ENCODE results near the gene ADCY2. TPM values are rescaled to one million over a fixed set of nuclear protein-coding genes. Genes with fewer than 3 reads are reported as not detected.

The ADCY2 gene
- total RNA-seq, 1 experiment from 2014 or later: 31.3 TPM

DNA sequence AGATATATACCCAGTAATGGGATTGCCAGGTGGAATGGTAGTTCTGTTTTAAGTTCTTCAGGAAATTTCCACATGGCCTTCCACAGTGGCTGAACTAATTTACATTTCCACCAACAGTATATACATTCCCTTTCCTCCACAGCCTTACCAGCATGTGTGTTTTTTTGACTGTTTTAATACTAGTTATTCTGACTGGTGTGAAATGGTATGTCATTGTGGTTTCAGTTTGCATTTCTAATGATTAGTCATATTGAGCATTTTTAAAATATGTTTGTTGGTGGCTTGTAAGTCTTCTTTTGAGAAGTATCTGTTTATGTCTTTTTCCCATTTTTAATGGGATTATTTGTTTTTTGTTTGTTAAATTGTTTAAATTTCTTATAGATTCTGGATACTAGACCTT is 246.1 kb downstream of the ADCY2 start:
- Histone ChIP-seq H2BK12ac (ENCODE audit: insufficient read length, low read depth, low read length) (no peak overlapping the region), H3K4me2 (ENCODE audit: insufficient read depth, insufficient read length, low read length) (no peak overlapping the region), H4K20me1 (ENCODE audit: control insufficient read depth, insufficient read depth, insufficient read length) (no peaks in the 10 kb centered on the region), H3K4me1 (ENCODE audit: insufficient read depth, low read length) (0 out of 2 replicates have a peak, but pooled peaks cover 3% of the 10 kb centered on the region), H2BK20ac (ENCODE audit: low read depth, low read length, poor library complexity, severe bottlenecking) (no peak overlapping the region), H3K9me3 (ENCODE audit: control insufficient read depth, low read depth, low read length) (no peaks in the 10 kb centered on the region), H3T11ph (ENCODE audit: low read length) (no peak overlapping the region), H3K56ac (ENCODE audit: insufficient read length, low read depth, low read length) (no peak overlapping the region), H2BK15ac (ENCODE audit: low read depth, low read length) (no peak overlapping the region), H2AFZ (ENCODE audit: low read length) (no peak overlapping the region), H3K27ac (ENCODE audit: insufficient read length, low read depth, low read length) (no peak overlapping the region), H3K18ac (ENCODE audit: insufficient read length, low read depth, low read length) (no peak overlapping the region), H3K23me2 (ENCODE audit: insufficient read length, low read depth, low read length, poor library complexity, severe bottlenecking) (no peaks in the 10 kb centered on the region), H4K5ac (ENCODE audit: insufficient read length, low read depth, low read length) (no peak overlapping the region), H3K79me2 (ENCODE audit: insufficient read depth, low read length) (no peaks in the 10 kb centered on the region), H3K14ac (ENCODE audit: insufficient read depth, low read length) (no peak overlapping the region), H2AK5ac (ENCODE audit: insufficient read length, low read length) (no peak overlapping the region), H3K4ac (ENCODE audit: low read depth, low read length) (no peak overlapping the region), H2BK5ac (ENCODE audit: insufficient read length, low read length) (no peak overlapping the region), H4K8ac (replicated peaks; ENCODE audit: insufficient read length, low read depth, low read length) (no peak overlapping the region), H2BK120ac (ENCODE audit: low read depth, low read length, poor library complexity, severe bottlenecking) (no peak overlapping the region), H3K27me3 (ENCODE audit: insufficient read depth, low read length) (no peaks in the 10 kb centered on the region), H3K79me1 (ENCODE audit: insufficient read depth, low read depth, low read length, poor library complexity, severe bottlenecking) (no peaks in the 10 kb centered on the region), H3K9ac (ENCODE audit: extremely low read depth, insufficient read length, low read length) (no peak overlapping the region), H4K91ac (ENCODE audit: insufficient read length, low read depth, low read length) (no peak overlapping the region), H3K23ac (ENCODE audit: insufficient read length, low read depth, low read length) (no peak overlapping the region)
- Mint-ChIP-seq H3K36me3 (ENCODE audit: insufficient read depth in 1 of 3, low read depth in 3 of 3) (peaks cover 4 to 20% (median 14%) of the 10 kb centered on the region in 3 experiments), H3K9me3 (peaks cover 8 to 13% of the 10 kb centered on the region in 2 experiments; a peak in 4 of 5 replicates), H3K27me3 (ENCODE audit: low read depth) (no peaks in the 10 kb centered on the region), H3K27ac (no peak overlapping the region), H3K4me3 (no peak overlapping the region), H3K4me1 (peaks cover 12 to 22% of the 10 kb centered on the region in 2 experiments)
- TF ChIP-seq, protein P1, sequence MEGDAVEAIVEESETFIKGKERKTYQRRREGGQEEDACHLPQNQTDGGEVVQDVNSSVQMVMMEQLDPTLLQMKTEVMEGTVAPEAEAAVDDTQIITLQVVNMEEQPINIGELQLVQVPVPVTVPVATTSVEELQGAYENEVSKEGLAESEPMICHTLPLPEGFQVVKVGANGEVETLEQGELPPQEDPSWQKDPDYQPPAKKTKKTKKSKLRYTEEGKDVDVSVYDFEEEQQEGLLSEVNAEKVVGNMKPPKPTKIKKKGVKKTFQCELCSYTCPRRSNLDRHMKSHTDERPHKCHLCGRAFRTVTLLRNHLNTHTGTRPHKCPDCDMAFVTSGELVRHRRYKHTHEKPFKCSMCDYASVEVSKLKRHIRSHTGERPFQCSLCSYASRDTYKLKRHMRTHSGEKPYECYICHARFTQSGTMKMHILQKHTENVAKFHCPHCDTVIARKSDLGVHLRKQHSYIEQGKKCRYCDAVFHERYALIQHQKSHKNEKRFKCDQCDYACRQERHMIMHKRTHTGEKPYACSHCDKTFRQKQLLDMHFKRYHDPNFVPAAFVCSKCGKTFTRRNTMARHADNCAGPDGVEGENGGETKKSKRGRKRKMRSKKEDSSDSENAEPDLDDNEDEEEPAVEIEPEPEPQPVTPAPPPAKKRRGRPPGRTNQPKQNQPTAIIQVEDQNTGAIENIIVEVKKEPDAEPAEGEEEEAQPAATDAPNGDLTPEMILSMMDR (conservative IDR thresholded peaks at IDR 0.05): no peak
- no peak for DNase-seq

Data from H9 (cell line).